PC-3 (cell line): Measurements from ENCODE around the gene CYP2C18.
A peak's percentile ranks its signal among the peaks of the same experiment; 100 is the strongest.

Source experiments
- EZH2 ChIP-seq: fragments of 300-600 bp; sonication (generic); IDR thresholded peaks from one replicate; pipeline ENCODE4 v1.6.1; 2017; ENCODE audit warnings: antibody characterized with exemption, mild to moderate bottlenecking, low read length; ENCODE audit not compliant: unreplicated experiment
- TF ChIP-seq, protein P1 (sequence below): fragments of 300-600 bp; sonication (generic); conservative IDR thresholded peaks from 2 replicates; pipeline ENCODE4 v1.5.1; 2017; ENCODE audit warnings: antibody characterized with exemption, low read depth, mild to moderate bottlenecking, low read length

- TF ChIP-seq, protein P1, sequence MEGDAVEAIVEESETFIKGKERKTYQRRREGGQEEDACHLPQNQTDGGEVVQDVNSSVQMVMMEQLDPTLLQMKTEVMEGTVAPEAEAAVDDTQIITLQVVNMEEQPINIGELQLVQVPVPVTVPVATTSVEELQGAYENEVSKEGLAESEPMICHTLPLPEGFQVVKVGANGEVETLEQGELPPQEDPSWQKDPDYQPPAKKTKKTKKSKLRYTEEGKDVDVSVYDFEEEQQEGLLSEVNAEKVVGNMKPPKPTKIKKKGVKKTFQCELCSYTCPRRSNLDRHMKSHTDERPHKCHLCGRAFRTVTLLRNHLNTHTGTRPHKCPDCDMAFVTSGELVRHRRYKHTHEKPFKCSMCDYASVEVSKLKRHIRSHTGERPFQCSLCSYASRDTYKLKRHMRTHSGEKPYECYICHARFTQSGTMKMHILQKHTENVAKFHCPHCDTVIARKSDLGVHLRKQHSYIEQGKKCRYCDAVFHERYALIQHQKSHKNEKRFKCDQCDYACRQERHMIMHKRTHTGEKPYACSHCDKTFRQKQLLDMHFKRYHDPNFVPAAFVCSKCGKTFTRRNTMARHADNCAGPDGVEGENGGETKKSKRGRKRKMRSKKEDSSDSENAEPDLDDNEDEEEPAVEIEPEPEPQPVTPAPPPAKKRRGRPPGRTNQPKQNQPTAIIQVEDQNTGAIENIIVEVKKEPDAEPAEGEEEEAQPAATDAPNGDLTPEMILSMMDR, result peak; percentile 28; the same call in 1 of the 2 replicates
- no peak for TF ChIP-seq EZH2
These were observed 5.8 kb upstream of the CYP2C18 start for GRCh38 chr10:94677691-94678090.
